NT2/D1 (cell line): ENCODE measurements around the gene CDH3.

Experiments used
- DNase-seq: peaks from one replicate; pipeline ENCODE4 v3.0.0-alpha.2; 2011; ENCODE audit warnings: low read depth, low spot score
- H3K27me3 ChIP-seq: 2 replicates; pipeline ENCODE4 v1.6.0; 2011; ENCODE audit warnings: mild to moderate bottlenecking; ENCODE audit not compliant: insufficient read length, insufficient read depth
- H3K36me3 ChIP-seq: 2 replicates; pipeline ENCODE4 v1.6.1; 2011; ENCODE audit warnings: mild to moderate bottlenecking, low read length, mixed read lengths; ENCODE audit not compliant: insufficient read depth, insufficient read length
- H3K4me1 ChIP-seq: 2 replicates; pipeline ENCODE4 v1.5.1; 2011; ENCODE audit not compliant: insufficient read depth, insufficient read length
- H3K4me3 ChIP-seq: 2 replicates; pipeline ENCODE4 v1.5.1; 2011; ENCODE audit warnings: low read depth; ENCODE audit not compliant: insufficient read length
- H3K9ac ChIP-seq: 2 replicates; pipeline ENCODE4 v1.6.0; 2011; ENCODE audit warnings: low read depth; ENCODE audit not compliant: insufficient read length
- H3K9me3 ChIP-seq: 2 replicates; pipeline ENCODE4 v1.5.1; 2011; ENCODE audit warnings: mild to moderate bottlenecking, low read length; ENCODE audit not compliant: insufficient read depth
- SUZ12 ChIP-seq: IDR thresholded peaks from 2 replicates; pipeline ENCODE4 v1.6.1; 2011; ENCODE audit not compliant: insufficient read length, insufficient read depth; ENCODE audit errors: extremely low read depth
- YY1 ChIP-seq: IDR thresholded peaks from 2 replicates; pipeline ENCODE4 v1.6.1; 2011; ENCODE audit not compliant: insufficient read length, insufficient read depth
- ZNF274 ChIP-seq: IDR thresholded peaks from 2 replicates; pipeline ENCODE4 v1.6.1; 2011; ENCODE audit warnings: mild to moderate bottlenecking, low read depth, low read length

The CDH3 gene

DNA sequence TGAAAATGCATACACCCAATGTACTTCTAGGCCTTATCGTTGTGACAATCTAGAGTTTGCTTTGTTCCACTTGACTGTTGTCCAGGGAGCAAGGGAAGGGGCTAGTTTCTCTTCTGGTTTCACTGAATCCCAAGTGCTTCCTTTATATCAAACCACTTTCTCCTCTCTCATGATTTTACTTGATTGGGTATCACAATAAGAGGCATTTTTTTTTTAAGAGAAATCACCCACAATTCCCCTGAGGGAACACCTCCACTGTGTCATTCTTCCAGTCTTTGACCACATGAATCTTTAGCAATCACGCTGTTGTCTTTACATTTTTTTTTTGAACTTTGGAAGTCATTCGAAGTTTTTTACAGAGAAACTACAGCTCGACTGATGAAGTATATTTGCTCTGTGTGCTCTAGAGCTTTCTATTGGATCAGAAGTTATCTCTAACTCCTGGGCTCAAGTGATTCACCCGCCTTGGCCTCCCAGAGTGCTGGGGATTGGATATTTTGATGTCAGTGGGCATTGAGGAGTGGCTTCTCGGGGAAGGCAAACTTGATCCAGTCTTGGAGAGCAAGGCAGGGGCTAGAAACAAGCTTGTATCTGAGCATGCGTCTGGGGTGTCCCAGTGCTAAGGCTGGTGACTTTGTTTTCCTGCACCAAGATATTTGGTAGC is 95.0 kb downstream of the CDH3 start:
- peaks cover 3% of the 10 kb centered on the region for H3K27me3 ChIP-seq

DNA sequence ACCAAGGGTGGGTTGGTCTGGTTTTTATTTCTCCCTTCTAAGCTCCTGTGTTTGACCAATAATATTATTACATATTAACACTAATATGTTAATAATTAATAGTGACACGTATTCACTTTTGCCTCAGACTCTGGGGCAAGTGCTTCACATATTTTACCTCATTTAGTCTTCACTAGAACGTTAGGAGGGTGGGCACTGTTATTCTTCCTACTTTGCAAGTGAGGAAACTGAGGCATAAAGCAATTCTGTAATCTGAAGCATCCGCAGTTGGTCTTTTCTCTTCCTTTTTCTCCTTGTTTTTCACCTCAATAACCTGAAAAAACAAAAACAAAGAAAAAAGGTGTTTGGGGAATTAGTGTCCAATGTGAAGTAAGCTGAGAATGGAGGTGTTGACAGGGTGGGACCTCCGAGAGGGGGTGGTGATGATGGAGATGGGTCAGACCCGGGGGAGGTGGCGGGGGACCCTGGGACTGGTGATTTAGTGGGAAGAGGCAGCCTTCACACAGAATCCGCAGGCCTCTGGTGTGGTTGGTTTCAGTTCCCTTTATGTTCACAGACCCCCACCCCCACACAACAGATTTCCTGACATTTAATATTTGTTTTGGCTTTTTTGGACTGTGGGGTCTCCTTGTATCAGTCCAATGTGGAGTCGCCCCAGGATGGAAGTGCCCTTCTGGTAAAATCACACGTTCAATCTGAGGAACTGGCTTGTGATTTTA is 95.7 kb downstream of the CDH3 start:
- H3K4me3 ChIP-seq = no peak overlapping the region
- no peaks in the 10 kb centered on the region for H3K9me3 ChIP-seq
- H3K9ac ChIP-seq = no peak overlapping the region
- peaks cover 5% of the 10 kb centered on the region for H3K4me1 ChIP-seq
- DNase-seq = no peak
- TF ChIP-seq SUZ12 = no peak
- TF ChIP-seq ZNF274 = no peak
- TF ChIP-seq YY1 = no peak
- peaks cover 2% of the 10 kb centered on the region for H3K36me3 ChIP-seq
- peaks cover 3% of the 10 kb centered on the region for H3K27me3 ChIP-seq

More for the DNA sequence above, 95.0 kb downstream of the CDH3 start:
- H3K9ac ChIP-seq = no peak overlapping the region
- H3K4me3 ChIP-seq = no peak overlapping the region
- peaks cover 3% of the 10 kb centered on the region; the same call in 1 of the 2 replicates for H3K9me3 ChIP-seq
- DNase-seq = no peak
- peaks cover 2% of the 10 kb centered on the region for H3K36me3 ChIP-seq
- TF ChIP-seq YY1 = no peak
- no peak for TF ChIP-seq SUZ12
- TF ChIP-seq ZNF274 = no peak
- peaks cover 5% of the 10 kb centered on the region for H3K4me1 ChIP-seq

DNA sequence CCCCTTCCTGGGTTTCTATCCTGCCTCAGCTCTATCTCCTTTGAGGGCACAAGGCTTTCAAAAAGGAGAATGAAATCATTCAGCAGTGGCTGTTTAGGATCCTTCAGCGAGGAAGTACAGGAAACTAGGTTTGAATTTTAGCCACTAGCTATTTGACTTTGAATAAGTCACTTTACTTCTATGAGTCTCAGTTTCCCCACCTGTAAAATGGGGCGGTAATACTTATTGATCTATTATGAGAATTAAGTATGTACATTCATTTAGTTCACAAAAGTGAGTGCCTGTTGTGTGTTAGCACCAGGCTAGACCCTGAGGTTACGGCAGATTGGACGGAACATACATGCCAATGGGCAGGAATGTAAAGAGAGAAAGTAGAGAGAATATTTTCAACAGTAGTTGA is 98.6 kb downstream of the CDH3 start:
- Histone ChIP-seq H3K27me3 (no peaks in the 10 kb centered on the region), H3K4me1 (peaks cover 6% of the 10 kb centered on the region), H3K9ac (no peak overlapping the region), H3K36me3 (peaks cover 5% of the 10 kb centered on the region), H3K4me3 (no peak overlapping the region), H3K9me3 (no peaks in the 10 kb centered on the region)
- TF ChIP-seq YY1 (no peak), ZNF274 (no peak), SUZ12 (no peak)
- no peak for DNase-seq

DNA sequence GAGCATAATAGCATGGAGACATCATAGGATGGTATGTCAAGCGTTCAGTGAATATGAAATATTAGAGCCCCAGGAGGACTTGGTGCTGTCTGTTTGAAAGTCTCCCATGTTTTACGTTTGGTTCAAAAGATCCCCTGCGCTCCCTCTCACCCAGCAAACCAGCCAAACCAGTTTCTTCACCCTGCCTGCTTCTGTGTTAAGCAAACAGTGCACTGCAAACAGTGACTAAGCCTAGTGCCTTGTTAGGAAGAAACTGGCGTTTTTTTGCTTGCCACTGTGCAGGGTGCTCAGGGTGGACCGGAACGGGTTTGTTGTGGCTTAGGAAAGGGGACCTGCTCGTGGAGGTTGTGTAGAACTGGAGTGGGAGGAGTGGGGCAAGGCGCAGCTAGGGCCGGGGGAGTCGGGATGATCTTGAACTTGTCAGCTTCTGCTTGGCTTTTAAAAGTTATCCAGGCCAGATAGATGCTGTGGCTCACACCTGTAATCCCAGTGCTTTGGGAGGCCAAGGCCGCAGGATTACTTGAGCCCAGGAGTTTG is 99.7 kb downstream of the CDH3 start:
- Histone ChIP-seq H3K4me1 (peaks cover 6% of the 10 kb centered on the region), H3K4me3 (no peak overlapping the region), H3K9me3 (no peaks in the 10 kb centered on the region), H3K9ac (no peak overlapping the region), H3K36me3 (peaks cover 15% of the 10 kb centered on the region), H3K27me3 (no peaks in the 10 kb centered on the region)
- TF ChIP-seq YY1 (no peak), SUZ12 (no peak), ZNF274 (no peak)
- no peak for DNase-seq

DNA sequence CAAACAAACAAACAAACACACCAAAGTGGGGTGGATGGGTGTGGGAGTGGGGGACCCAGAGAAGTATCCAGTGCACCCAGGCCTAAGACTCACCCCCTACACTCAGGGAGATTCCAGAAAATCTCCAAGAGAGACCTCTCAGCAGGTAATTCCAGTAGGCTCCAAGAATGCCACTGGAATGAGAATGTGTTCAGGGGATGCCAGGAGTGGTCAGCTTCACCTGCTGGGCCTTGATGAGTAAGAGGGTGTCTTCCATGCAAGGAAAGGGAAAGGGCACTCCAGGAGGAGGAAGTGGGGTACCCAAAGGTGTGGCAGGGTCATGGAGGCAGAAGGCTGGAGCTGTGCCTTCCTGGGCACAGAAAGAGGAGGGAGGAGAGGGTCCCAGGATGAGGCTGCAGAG is 101.8 kb downstream of the CDH3 start:
- no peak overlapping the region for H3K4me3 ChIP-seq
- H3K9ac ChIP-seq = no peak overlapping the region
- H3K9me3 ChIP-seq = no peaks in the 10 kb centered on the region
- H3K36me3 ChIP-seq = peaks cover 17% of the 10 kb centered on the region
- TF ChIP-seq SUZ12 = no peak
- TF ChIP-seq ZNF274 = no peak
- TF ChIP-seq YY1 = no peak
- peaks cover 2% of the 10 kb centered on the region for H3K4me1 ChIP-seq
- DNase-seq = no peak
- no peaks in the 10 kb centered on the region for H3K27me3 ChIP-seq

DNA sequence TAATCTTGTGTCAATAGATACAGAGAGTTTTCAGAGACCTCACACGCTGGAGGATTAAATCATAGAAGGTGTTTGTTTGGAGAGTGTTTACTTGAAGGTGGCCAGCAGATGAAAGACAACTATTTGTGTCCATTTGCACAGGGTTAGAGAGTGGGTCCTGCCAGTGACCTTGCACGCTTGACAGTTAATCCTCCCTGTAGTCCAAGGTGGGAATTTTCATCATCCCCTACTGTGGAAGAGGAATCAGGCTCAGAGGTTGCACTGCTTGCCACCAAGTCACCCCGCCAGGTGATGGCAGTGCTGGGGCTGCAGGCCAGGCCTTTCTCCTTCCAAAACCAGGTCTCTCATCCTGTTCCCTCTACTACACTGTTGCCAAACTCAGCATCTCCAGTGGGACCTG is 104.3 kb downstream of the CDH3 start:
- H3K4me3 ChIP-seq = no peak overlapping the region
- H3K9ac ChIP-seq = no peak overlapping the region
- H3K9me3 ChIP-seq = no peaks in the 10 kb centered on the region
- no peak for TF ChIP-seq SUZ12
- no peak for TF ChIP-seq ZNF274
- no peak for TF ChIP-seq YY1
- H3K36me3 ChIP-seq = peaks cover 17% of the 10 kb centered on the region
- H3K27me3 ChIP-seq = no peaks in the 10 kb centered on the region
- peaks cover 6% of the 10 kb centered on the region for H3K4me1 ChIP-seq
- DNase-seq = no peak
